Panc1 (cell line): Measurements from ENCODE around the gene UCHL3. TPM values are rescaled to one million over a fixed set of nuclear protein-coding genes. Genes with fewer than 3 reads are reported as not detected.

ENCODE experiments used
- ATAC-seq: fragments of 200-7000 bp; cut with Tn5 transposase; 2 replicates; pipeline ENCODE4 v1.9.1; 2020; ENCODE audit warnings: mild to moderate bottlenecking, moderate library complexity
- BruUV-seq: library from RNA; stranded (reverse); fragments of 400-500 nt; replicated peaks from 2 replicates; lab custom pipeline; 2021; lab: Mats Ljungman, UMichigan
- CTCF ChIA-PET: fragments of 300-600 bp; sonication (Branson Sonifier 250); formaldehyde crosslinking; loops from one replicate; lab custom pipeline; 2022; ENCODE audit warnings: antibody characterized with exemption; lab: Charles Lee
- POLR2A ChIA-PET: fragments of 300-600 bp; sonication (Branson Sonifier 250); formaldehyde crosslinking; loops from one replicate; lab custom pipeline; 2022; ENCODE audit warnings: antibody characterized with exemption; lab: Charles Lee
- DNase-seq: peaks from one replicate; pipeline ENCODE4 v3.0.0-alpha.2; 2010; ENCODE audit warnings: low read depth, low spot score
- H3K27ac ChIP-seq: 2 replicates; pipeline ENCODE4 v1.5.1; 2011; ENCODE audit warnings: mild to moderate bottlenecking, low read length, inconsistent platforms
- H3K27me3 ChIP-seq: fragments of 200-500 bp; sonication (Bioruptor generic); 2 replicates; pipeline ENCODE4 v1.6.0; 2014; ENCODE audit warnings: low read length, inconsistent platforms; ENCODE audit not compliant: control insufficient read depth, insufficient read depth
- H3K36me3 ChIP-seq: fragments of 200-500 bp; sonication (Bioruptor generic); 2 replicates; pipeline ENCODE4 v1.5.1; 2014; ENCODE audit warnings: inconsistent platforms, mild to moderate bottlenecking, low read length, moderate library complexity; ENCODE audit not compliant: control insufficient read depth, insufficient read depth
- H3K4me1 ChIP-seq: 2 replicates; pipeline ENCODE4 v1.5.1; 2011; ENCODE audit warnings: inconsistent platforms, mild to moderate bottlenecking, low read length, moderate library complexity; ENCODE audit not compliant: control insufficient read depth, insufficient read depth
- H3K4me3 ChIP-seq, 2 experiments: 2 replicates each; pipeline ENCODE4 v1.5.1; 2011 to 2012; ENCODE audit warnings: low read depth in 2 of 2, low read length in 2 of 2, mild to moderate bottlenecking in 2 of 2, inconsistent platforms in 1 of 2, moderate library complexity in 1 of 2
- H3K9me3 ChIP-seq: fragments of 200-500 bp; sonication (Bioruptor generic); 2 replicates; pipeline ENCODE4 v1.5.1; 2014; ENCODE audit warnings: low read depth, mild to moderate bottlenecking, inconsistent platforms, low read length, moderate library complexity; ENCODE audit not compliant: control insufficient read depth, insufficient read depth
- POLR2AphosphoS5 ChIP-seq: IDR thresholded peaks from 2 replicates; pipeline ENCODE4 v1.6.1; 2012; ENCODE audit warnings: mild to moderate bottlenecking, low read depth, low read length, moderate library complexity
- SIN3A ChIP-seq: IDR thresholded peaks from 2 replicates; pipeline ENCODE4 v1.6.1; 2012; ENCODE audit warnings: low read depth, mild to moderate bottlenecking, low read length, moderate library complexity, borderline replicate concordance; ENCODE audit not compliant: insufficient read depth
- TCF7L2 ChIP-seq: IDR thresholded peaks from 2 replicates; pipeline ENCODE4 v1.6.1; 2011; ENCODE audit warnings: mild to moderate bottlenecking, low read depth, low read length, inconsistent platforms
- in situ Hi-C: cut with HindIII; loops from 2 replicates; pipeline ENCODE4 v1.10.0; 2016; ENCODE audit warnings: low sequenced_read_pairs, low pct_unique_long_range_greater_than_20kb
- intact Hi-C: fragments of 100-400 bp; cut with micrococcal nuclease; formaldehyde crosslinking; loops from one replicate; pipeline ENCODE4 v1.10.0; 2022; ENCODE audit not compliant: unreplicated experiment
- total RNA-seq: library from RNA; stranded (reverse); gene quantifications from one replicate; pipeline ENCODE4 v1.2.1, GENCODE V29; 2021; ENCODE audit not compliant: unreplicated experiment
- TF ChIP-seq, protein P1 (sequence below), 2 experiments: IDR thresholded peaks; 2 replicates each; pipeline ENCODE4 v1.6.1; 2011 to 2012; ENCODE audit warnings: low read depth in 2 of 2, control low read depth in 1 of 2, low read length in 1 of 2, mild to moderate bottlenecking in 1 of 2, moderate library complexity in 1 of 2; ENCODE audit not compliant: insufficient read depth in 1 of 2
- TF ChIP-seq, protein P2 (sequence below): fragments of 450-650 bp; IDR thresholded peaks from 2 replicates; pipeline ENCODE4 v1.5.1; 2017; ENCODE audit warnings: mild to moderate bottlenecking

UCHL3 gene
- total RNA-seq, 1 experiment from 2014 or later = 29.3 TPM

DNA sequence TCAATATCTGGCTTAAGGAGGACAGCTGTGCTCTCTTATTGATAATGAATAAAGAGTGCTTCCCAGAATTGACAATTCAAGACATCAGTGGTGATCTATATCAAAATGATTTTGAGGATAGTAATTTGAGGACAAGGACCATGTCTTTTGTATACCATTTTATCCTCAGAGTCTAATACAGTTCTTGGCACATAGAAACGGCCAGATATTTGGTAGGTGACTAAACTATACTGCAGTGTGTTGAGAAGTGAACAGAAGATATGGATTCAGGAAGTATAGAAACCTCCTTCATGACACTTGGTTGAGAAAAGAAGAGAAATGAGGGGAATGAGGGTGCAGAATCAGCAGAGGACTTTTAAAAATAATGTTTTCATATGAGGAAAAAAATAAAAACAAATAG, 70.4 kb downstream of the UCHL3 start:
- Histone ChIP-seq H3K27ac (no peak overlapping the region), H3K27me3 (no peaks in the 10 kb centered on the region), H3K9me3 (no peaks in the 10 kb centered on the region), H3K4me1 (no peaks in the 10 kb centered on the region), H3K4me3 (no peak overlapping the region), H3K36me3 (no peaks in the 10 kb centered on the region)
- no TSS peak for BruUV-seq
- no peak for DNase-seq
- no peak for ATAC-seq
- POLR2A ChIA-PET = no interaction called here
- in situ Hi-C loops = no loop called here
- intact Hi-C loops = no loop called here
- TF ChIP-seq, protein P1, sequence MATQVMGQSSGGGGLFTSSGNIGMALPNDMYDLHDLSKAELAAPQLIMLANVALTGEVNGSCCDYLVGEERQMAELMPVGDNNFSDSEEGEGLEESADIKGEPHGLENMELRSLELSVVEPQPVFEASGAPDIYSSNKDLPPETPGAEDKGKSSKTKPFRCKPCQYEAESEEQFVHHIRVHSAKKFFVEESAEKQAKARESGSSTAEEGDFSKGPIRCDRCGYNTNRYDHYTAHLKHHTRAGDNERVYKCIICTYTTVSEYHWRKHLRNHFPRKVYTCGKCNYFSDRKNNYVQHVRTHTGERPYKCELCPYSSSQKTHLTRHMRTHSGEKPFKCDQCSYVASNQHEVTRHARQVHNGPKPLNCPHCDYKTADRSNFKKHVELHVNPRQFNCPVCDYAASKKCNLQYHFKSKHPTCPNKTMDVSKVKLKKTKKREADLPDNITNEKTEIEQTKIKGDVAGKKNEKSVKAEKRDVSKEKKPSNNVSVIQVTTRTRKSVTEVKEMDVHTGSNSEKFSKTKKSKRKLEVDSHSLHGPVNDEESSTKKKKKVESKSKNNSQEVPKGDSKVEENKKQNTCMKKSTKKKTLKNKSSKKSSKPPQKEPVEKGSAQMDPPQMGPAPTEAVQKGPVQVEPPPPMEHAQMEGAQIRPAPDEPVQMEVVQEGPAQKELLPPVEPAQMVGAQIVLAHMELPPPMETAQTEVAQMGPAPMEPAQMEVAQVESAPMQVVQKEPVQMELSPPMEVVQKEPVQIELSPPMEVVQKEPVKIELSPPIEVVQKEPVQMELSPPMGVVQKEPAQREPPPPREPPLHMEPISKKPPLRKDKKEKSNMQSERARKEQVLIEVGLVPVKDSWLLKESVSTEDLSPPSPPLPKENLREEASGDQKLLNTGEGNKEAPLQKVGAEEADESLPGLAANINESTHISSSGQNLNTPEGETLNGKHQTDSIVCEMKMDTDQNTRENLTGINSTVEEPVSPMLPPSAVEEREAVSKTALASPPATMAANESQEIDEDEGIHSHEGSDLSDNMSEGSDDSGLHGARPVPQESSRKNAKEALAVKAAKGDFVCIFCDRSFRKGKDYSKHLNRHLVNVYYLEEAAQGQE (IDR thresholded peaks at IDR 0.05; ENCODE audit: insufficient read depth in 1 of 2, low read depth in 2 of 2, low read length in 1 of 2) = no peak
- TF ChIP-seq SIN3A (no peak), TCF7L2 (no peak), POLR2AphosphoS5 (no peak)
- TF ChIP-seq, protein P2, sequence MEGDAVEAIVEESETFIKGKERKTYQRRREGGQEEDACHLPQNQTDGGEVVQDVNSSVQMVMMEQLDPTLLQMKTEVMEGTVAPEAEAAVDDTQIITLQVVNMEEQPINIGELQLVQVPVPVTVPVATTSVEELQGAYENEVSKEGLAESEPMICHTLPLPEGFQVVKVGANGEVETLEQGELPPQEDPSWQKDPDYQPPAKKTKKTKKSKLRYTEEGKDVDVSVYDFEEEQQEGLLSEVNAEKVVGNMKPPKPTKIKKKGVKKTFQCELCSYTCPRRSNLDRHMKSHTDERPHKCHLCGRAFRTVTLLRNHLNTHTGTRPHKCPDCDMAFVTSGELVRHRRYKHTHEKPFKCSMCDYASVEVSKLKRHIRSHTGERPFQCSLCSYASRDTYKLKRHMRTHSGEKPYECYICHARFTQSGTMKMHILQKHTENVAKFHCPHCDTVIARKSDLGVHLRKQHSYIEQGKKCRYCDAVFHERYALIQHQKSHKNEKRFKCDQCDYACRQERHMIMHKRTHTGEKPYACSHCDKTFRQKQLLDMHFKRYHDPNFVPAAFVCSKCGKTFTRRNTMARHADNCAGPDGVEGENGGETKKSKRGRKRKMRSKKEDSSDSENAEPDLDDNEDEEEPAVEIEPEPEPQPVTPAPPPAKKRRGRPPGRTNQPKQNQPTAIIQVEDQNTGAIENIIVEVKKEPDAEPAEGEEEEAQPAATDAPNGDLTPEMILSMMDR = no peak
- CTCF ChIA-PET = no interaction called here

DNA sequence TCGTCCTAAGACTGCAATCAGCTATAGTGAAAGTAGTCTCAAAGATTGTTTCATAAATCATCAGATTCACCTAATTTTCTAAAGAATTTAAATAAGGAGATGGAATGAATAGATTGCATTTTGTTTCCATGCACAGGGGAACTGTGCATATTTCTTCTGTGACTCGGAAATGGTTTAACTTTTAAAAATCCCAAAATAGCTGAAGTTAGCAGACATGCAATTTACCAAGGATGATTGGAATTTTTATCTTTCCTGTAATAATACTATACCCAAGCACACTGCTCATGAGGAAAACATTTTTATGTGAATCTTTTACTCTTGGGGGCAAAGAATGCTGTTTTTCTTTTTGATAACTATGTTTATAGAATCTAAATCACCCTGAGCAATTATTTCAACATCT, 71.6 kb downstream of the UCHL3 start:
- DNase-seq = no peak

More for the DNA sequence above, 71.6 kb downstream of the UCHL3 start:
- ATAC-seq = no peak
- BruUV-seq = no TSS peak
- TF ChIP-seq, protein P1 (IDR thresholded peaks at IDR 0.05; ENCODE audit: insufficient read depth in 1 of 2, low read depth in 2 of 2, low read length in 1 of 2) = no peak
- TF ChIP-seq SIN3A = no peak
- no peak for TF ChIP-seq TCF7L2
- TF ChIP-seq POLR2AphosphoS5 = no peak
- TF ChIP-seq, protein P2 = no peak
- ChIA-PET POLR2A (no interaction called here), CTCF (no interaction called here)
- H3K9me3 ChIP-seq = no peaks in the 10 kb centered on the region
- intact Hi-C loops = no loop called here
- in situ Hi-C loops = no loop called here
- no peaks in the 10 kb centered on the region for H3K36me3 ChIP-seq
- no peaks in the 10 kb centered on the region for H3K4me1 ChIP-seq
- no peaks in the 10 kb centered on the region for H3K27me3 ChIP-seq
- no peak overlapping the region for H3K4me3 ChIP-seq
- H3K27ac ChIP-seq = no peak overlapping the region
